Measurements from ENCODE around the gene PMPCA. TPM values are rescaled to one million over a fixed set of nuclear protein-coding genes. Genes with fewer than 3 reads are reported as not detected.

Gene PMPCA
- polyA plus RNA-seq, 1 of the 3 experiments (the other 2 are of a cell fraction) = 125 TPM

GRCh38 chr9:136418182-136419091 lies 8.0 kb downstream of the PMPCA start:
- Histone ChIP-seq H3K4me3 (ENCODE audit: low read depth in 2 of 2, low read length in 1 of 2) (no peak overlapping the region), H3K36me3 (replicated peaks in 1 of 2; ENCODE audit: control insufficient read depth in 1 of 2, insufficient read depth in 2 of 2, low read length in 1 of 2) (peaks cover 39 to 76% of the 10 kb centered on the region in 2 experiments), H3K4me1 (ENCODE audit: control insufficient read depth in 1 of 2, insufficient read depth in 2 of 2, low read depth in 1 of 2, low read length in 1 of 2) (no peaks in the 10 kb centered on the region), H3K9ac (no peak overlapping the region), H3K27ac (ENCODE audit: low read depth in 2 of 2, low read length in 1 of 2) (no peak overlapping the region), H3K79me2 (ENCODE audit: insufficient read depth) (peaks cover 18% of the 10 kb centered on the region; the same call in 1 of the 2 replicates), H3F3A (replicated peaks; ENCODE audit: insufficient read depth) (no peaks in the 10 kb centered on the region), H4K20me1 (ENCODE audit: insufficient read depth) (no peaks in the 10 kb centered on the region), H3K9me2 (no peaks in the 10 kb centered on the region), H3K4me2 (no peak overlapping the region), H3K27me3 (ENCODE audit: insufficient read depth) (no peaks in the 10 kb centered on the region), H3K9me3 (no peaks in the 10 kb centered on the region), H2AFZ (ENCODE audit: low read depth) (no peak overlapping the region)
- no peak for TF ChIP-seq YY1 (IDR thresholded peaks at IDR 0.05; ENCODE audit: low read depth)
- TF ChIP-seq EZH2phosphoT487 (IDR thresholded peaks at IDR 0.05; ENCODE audit: borderline replicate concordance, low read depth) = no peak
- no peak for TF ChIP-seq POLR2AphosphoS5 (IDR thresholded peaks at IDR 0.05; ENCODE audit: low read depth, low read length)
- no peak for TF ChIP-seq FOSL2 (IDR thresholded peaks at IDR 0.05; ENCODE audit: borderline replicate concordance, low read depth)
- no peak for TF ChIP-seq TEAD4 (IDR thresholded peaks at IDR 0.05; ENCODE audit: borderline replicate concordance, insufficient read depth)
- TF ChIP-seq, protein P1, sequence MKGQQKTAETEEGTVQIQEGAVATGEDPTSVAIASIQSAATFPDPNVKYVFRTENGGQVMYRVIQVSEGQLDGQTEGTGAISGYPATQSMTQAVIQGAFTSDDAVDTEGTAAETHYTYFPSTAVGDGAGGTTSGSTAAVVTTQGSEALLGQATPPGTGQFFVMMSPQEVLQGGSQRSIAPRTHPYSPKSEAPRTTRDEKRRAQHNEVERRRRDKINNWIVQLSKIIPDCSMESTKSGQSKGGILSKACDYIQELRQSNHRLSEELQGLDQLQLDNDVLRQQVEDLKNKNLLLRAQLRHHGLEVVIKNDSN (IDR thresholded peaks at IDR 0.05; ENCODE audit: borderline replicate concordance, low read depth) = no peak
- TF ChIP-seq JUND (IDR thresholded peaks at IDR 0.05) = no peak
- ChIA-PET POLR2A (interaction anchor here (1.0 kb wide), 1 partner anchor 31 kb away, joined by 4 read pairs; no protein-coding TSS in a partner anchor), CTCF (no interaction called here)
- no peak for DNase-seq
- 96% methylated on average over 29 of the region's 48 CpGs for WGBS (ENCODE audit: low lambda C conversion rate)

DNA sequence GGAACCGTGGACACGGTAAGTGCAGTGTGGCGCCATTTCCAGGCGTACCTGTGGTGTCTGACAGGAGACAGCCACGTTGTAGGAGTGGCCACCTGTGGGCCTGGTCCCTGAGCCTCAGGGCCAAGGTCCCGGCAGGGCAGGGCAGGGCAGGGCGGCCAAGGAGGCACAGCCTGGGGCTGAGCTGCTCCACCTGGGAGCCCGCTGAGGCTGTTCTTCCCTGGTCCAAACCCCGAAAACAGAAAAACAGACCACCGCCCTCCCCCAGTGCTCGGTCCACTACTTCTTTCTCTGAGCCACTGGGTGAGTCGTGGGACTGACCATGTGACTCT lies 8.6 kb downstream of the PMPCA start:
- Histone ChIP-seq H4K20me1 (ENCODE audit: insufficient read depth) (no peaks in the 10 kb centered on the region), H3K9me2 (no peaks in the 10 kb centered on the region), H3K9me3 (no peaks in the 10 kb centered on the region), H2AFZ (ENCODE audit: low read depth) (no peak overlapping the region), H3K27me3 (ENCODE audit: insufficient read depth) (no peaks in the 10 kb centered on the region), H3K27ac (ENCODE audit: low read depth in 2 of 2, low read length in 1 of 2) (no peak overlapping the region), H3K36me3 (replicated peaks in 1 of 2; ENCODE audit: control insufficient read depth in 1 of 2, insufficient read depth in 2 of 2, low read length in 1 of 2) (peaks cover 36 to 73% of the 10 kb centered on the region in 2 experiments), H3K79me2 (ENCODE audit: insufficient read depth) (peaks cover 12% of the 10 kb centered on the region; the same call in 1 of the 2 replicates), H3K4me1 (ENCODE audit: control insufficient read depth in 1 of 2, insufficient read depth in 2 of 2, low read depth in 1 of 2, low read length in 1 of 2) (no peaks in the 10 kb centered on the region), H3K9ac (no peak overlapping the region), H3F3A (replicated peaks; ENCODE audit: insufficient read depth) (no peaks in the 10 kb centered on the region), H3K4me2 (no peak overlapping the region), H3K4me3 (ENCODE audit: low read depth in 2 of 2, low read length in 1 of 2) (no peak overlapping the region)
- 94% methylated on average over 12 of the region's 12 CpGs for WGBS (ENCODE audit: low lambda C conversion rate)
- no peak for DNase-seq
- POLR2A ChIA-PET = interaction anchor here (1.0 kb wide), 1 partner anchor 32 kb away, joined by 4 read pairs; no protein-coding TSS in a partner anchor
- CTCF ChIA-PET = interaction anchor here (0.8 kb wide), 1 partner anchor 18 kb away, joined by 3 read pairs; no protein-coding TSS in a partner anchor
- no peak for TF ChIP-seq TAF1 (IDR thresholded peaks at IDR 0.05; ENCODE audit: borderline replicate concordance, low read depth, low read length)
- TF ChIP-seq NFIC (IDR thresholded peaks at IDR 0.05; ENCODE audit: borderline replicate concordance) = no peak
- TF ChIP-seq NRF1 (IDR thresholded peaks at IDR 0.05; ENCODE audit: low read depth, low read length) = no peak
- no peak for TF ChIP-seq GABPA (IDR thresholded peaks at IDR 0.05; ENCODE audit: low read depth)
- TF ChIP-seq ELF1 (IDR thresholded peaks at IDR 0.05) = no peak
- TF ChIP-seq MEF2A (IDR thresholded peaks at IDR 0.05; ENCODE audit: borderline replicate concordance, low read depth) = no peak
- no peak for TF ChIP-seq SMC3 (IDR thresholded peaks at IDR 0.05; ENCODE audit: low read depth, low read length)
- TF ChIP-seq, protein P2, sequence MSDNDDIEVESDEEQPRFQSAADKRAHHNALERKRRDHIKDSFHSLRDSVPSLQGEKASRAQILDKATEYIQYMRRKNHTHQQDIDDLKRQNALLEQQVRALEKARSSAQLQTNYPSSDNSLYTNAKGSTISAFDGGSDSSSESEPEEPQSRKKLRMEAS (IDR thresholded peaks at IDR 0.05; ENCODE audit: low read depth) = no peak
- TF ChIP-seq FOSL2 (IDR thresholded peaks at IDR 0.05; ENCODE audit: borderline replicate concordance, low read depth) = no peak
- TF ChIP-seq CHD2 (IDR thresholded peaks at IDR 0.05; ENCODE audit: low read length, partially characterized antibody) = no peak
- TF ChIP-seq, protein P3, sequence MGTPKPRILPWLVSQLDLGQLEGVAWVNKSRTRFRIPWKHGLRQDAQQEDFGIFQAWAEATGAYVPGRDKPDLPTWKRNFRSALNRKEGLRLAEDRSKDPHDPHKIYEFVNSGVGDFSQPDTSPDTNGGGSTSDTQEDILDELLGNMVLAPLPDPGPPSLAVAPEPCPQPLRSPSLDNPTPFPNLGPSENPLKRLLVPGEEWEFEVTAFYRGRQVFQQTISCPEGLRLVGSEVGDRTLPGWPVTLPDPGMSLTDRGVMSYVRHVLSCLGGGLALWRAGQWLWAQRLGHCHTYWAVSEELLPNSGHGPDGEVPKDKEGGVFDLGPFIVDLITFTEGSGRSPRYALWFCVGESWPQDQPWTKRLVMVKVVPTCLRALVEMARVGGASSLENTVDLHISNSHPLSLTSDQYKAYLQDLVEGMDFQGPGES (IDR thresholded peaks at IDR 0.05; ENCODE audit: low read depth, low read length) = no peak
- TF ChIP-seq POLR2AphosphoS5 (IDR thresholded peaks at IDR 0.05; ENCODE audit: low read depth, low read length) = no peak
- TF ChIP-seq RAD21 (IDR thresholded peaks at IDR 0.05; ENCODE audit: low read length) = no peak
- TF ChIP-seq RXRA (IDR thresholded peaks at IDR 0.05; ENCODE audit: borderline replicate concordance, low read depth) = no peak

Data from SK-N-SH (cell line).